PFSK-1 (cell line): ENCODE data around the gene CLPTM1L.

ENCODE experiments used
- FOXP2 ChIP-seq: optimal IDR thresholded peaks from 2 replicates; pipeline ENCODE3; 2011; ENCODE audit warnings: borderline replicate concordance, control low read depth, inconsistent platforms; ENCODE audit not compliant: insufficient read depth; ENCODE audit errors: extremely low read length, extremely low read depth
- POLR2AphosphoS5 ChIP-seq: IDR thresholded peaks from 2 replicates; pipeline ENCODE4 v1.6.1; 2012; ENCODE audit warnings: low read depth, mild to moderate bottlenecking, control low read depth, low read length, moderate library complexity
- REST ChIP-seq, 2 experiments: IDR thresholded peaks; 2 replicates each; pipeline versions ENCODE4 v1.6.1 to v1.8.0; 2011 to 2012; ENCODE audit warnings: low read depth in 2 of 2, low read length in 2 of 2, control low read depth in 1 of 2, inconsistent platforms in 1 of 2, mild to moderate bottlenecking in 1 of 2, moderate library complexity in 1 of 2; ENCODE audit not compliant: insufficient read depth in 1 of 2
- SIN3A ChIP-seq: IDR thresholded peaks from 2 replicates; pipeline ENCODE4 v1.6.1; 2012; ENCODE audit warnings: mild to moderate bottlenecking, low read length, moderate library complexity, borderline replicate concordance; ENCODE audit not compliant: insufficient read depth
- TAF1 ChIP-seq: IDR thresholded peaks from 2 replicates; pipeline ENCODE4 v1.6.1; 2012; ENCODE audit warnings: low read length, control low read depth, borderline replicate concordance; ENCODE audit not compliant: insufficient read depth

Gene CLPTM1L

DNA sequence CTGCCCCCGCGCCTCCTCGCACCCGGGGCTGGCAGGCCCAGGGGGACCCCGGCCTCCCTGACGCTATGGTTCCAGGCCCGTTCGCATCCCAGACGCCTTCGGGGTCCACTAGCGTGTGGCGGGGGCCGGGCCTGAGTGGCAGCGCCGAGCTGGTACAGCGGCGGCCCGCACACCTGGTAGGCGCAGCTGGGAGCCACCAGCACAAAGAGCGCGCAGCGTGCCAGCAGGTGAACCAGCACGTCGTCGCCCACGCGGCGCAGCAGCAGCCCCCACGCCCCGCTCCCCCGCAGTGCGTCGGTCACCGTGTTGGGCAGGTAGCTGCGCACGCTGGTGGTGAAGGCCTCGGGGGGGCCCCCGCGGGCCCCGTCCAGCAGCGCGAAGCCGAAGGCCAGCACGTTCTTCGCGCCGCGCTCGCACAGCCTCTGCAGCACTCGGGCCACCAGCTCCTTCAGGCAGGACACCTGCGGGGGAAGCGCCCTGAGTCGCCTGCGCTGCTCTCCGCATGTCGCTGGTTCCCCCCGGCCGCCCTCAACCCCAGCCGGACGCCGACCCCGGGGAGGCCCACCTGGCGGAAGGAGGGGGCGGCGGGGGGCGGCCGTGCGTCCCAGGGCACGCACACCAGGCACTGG lies 50.6 kb downstream of the CLPTM1L start:
- TF ChIP-seq REST (IDR thresholded peaks at IDR 0.05; ENCODE audit: insufficient read depth in 1 of 2, low read depth in 2 of 2, low read length in 2 of 2) (no peak), FOXP2 (no peak), POLR2AphosphoS5 (no peak), SIN3A (no peak), TAF1 (no peak)

GRCh38 chr5:1293416-1294205 lies 51.3 kb downstream of the CLPTM1L start:
- TF ChIP-seq FOXP2 (no peak), SIN3A (no peak), REST (IDR thresholded peaks at IDR 0.05; ENCODE audit: insufficient read depth in 1 of 2, low read depth in 2 of 2, low read length in 2 of 2) (no peak), TAF1 (no peak), POLR2AphosphoS5 (no peak)

GRCh38 chr5:1292846-1293415 lies 52.0 kb downstream of the CLPTM1L start:
- TF ChIP-seq SIN3A, result no peak

DNA sequence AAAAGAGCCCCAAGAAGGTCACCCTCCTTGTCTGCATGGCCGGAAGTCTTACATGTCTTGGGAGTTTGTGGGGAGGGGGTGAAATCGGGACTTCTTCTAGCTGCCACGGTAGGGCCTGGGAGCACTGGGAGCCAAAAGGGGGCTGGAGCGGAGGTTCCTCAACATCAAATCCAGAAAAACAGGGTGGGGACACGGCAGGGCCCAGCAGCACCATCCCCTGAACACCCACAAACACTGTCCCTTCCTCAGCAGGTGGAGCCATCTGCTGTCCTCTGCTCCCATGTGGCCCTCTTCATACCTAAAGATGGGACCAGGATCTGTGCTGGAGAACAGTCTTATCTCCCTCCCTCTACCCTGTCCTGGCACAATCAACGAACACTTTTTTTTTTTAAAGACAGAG lies 52.8 kb downstream of the CLPTM1L start:
- no peak for TF ChIP-seq REST (IDR thresholded peaks at IDR 0.05; ENCODE audit: insufficient read depth in 1 of 2, low read depth in 2 of 2, low read length in 2 of 2)
- TF ChIP-seq SIN3A, result no peak
- TF ChIP-seq FOXP2, result no peak
- no peak for TF ChIP-seq POLR2AphosphoS5
- no peak for TF ChIP-seq TAF1

DNA sequence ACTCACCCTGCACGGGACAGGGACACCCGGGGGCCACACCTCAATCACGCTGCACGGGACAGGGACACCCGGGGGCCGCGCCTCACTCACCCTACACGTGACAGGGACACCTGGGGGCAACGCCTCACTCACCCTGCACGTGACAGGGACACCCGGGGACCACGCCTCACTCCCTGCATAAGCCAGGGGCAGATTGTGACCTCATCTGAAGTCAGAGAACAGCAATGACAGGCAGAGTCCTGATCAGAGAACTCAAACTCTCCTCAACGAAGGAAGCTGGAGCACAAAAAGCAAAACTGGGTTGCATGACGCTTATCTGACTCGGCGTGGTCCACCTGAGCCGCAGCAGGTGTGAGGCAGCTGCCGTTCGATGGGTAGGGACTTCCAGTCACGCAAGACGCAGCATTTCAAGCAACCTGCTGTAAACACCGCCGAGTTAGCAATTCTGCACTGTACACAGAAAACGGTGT lies 53.3 kb downstream of the CLPTM1L start:
- TF ChIP-seq FOXP2, result no peak
- no peak for TF ChIP-seq TAF1
- TF ChIP-seq POLR2AphosphoS5, result no peak
